GM19324 (cell line): ENCODE results near the gene SIT1.
A peak's percentile ranks its signal among the peaks of the same experiment; 100 is the strongest.

Experiments used
- ATAC-seq: cut with Tn5 transposase; IDR thresholded peaks from one replicate; pipeline ENCODE4 v1.9.1; 2021; ENCODE audit warnings: mild to moderate bottlenecking, moderate library complexity; ENCODE audit not compliant: unreplicated experiment, low FRiP score

Gene SIT1, protein sequence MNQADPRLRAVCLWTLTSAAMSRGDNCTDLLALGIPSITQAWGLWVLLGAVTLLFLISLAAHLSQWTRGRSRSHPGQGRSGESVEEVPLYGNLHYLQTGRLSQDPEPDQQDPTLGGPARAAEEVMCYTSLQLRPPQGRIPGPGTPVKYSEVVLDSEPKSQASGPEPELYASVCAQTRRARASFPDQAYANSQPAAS

GRCh38 chr9:35650341-35651158 lies at the start of gene SIT1:
Gene SIT1, minus strand, starts transcription at chr9:35650931. Its CDS starts 78 bp downstream, at chr9:35650853.
- ATAC-seq: no peak

DNA sequence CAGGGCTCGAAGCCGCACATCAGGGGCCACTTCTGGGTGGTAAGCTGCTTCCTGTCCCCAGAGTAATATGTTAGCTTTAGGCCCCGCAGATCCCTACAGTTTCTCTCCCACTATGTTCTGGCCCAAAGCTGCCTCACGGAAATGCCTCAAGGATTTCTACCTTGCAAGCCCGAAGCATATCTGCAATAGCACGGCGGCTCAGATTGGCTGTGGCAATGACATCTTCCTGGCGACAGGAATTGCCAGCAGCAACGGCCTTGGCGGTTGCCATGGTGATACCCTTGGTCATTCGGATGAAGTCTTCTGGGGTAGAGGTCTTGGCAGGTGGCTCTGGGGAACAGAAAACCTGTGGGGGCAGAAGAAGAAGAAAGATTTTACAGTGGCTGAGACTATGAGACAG lies 49.3 kb upstream of the SIT1 start:
- ATAC-seq: no peak

DNA sequence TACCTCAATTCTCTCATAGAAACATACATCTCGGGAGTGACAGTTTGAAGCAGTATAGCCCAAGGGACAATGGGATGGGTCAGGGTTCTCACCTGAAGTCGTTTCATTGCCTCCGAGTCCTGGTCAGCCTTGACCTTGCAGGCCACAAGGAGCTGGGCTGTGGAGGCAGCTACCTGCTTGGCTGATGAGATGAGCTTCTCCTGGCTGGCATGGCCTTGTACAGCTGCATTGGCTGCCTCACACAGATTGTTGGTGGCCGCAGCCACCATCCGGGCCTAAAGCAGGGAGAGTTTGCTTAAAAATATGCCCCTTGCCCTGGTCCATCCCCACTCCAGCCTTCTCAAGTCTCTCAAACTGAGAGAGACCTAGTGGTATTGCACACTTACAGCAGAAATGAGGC lies 47.5 kb upstream of the SIT1 start:
- ATAC-seq: no peak

GRCh38 chr9:35697486-35697885 lies 46.8 kb upstream of the SIT1 start:
- no peak for ATAC-seq

- peak; percentile 75 for ATAC-seq
Observed at GRCh38 chr9:35696520-35697215, 45.9 kb upstream of the SIT1 start.

DNA sequence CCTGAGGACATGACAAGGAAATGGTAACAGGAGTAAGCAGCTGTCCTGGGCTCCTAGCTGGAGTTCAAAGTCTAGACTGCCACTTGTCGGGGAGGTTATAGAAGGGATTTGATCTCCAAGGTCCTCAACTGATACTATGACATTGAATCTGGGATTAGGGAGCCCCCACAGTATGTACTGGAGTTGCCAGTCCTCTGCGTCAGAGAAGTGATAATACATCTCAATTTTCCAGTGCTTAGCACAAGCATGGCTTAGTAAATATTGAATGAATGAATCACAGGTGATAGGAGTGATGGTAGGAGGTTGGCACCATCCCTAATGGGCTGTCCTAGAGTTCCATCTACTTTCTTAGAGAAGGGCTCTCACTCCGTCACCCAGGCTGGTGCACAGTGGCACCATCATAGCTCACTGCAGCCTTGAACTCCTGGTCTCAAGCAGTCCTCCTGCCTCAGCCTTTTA lies 45.2 kb upstream of the SIT1 start:
- no peak for ATAC-seq

- ATAC-seq: no peak
Observed at GRCh38 chr9:35691757-35692301, 41.1 kb upstream of the SIT1 start.

DNA sequence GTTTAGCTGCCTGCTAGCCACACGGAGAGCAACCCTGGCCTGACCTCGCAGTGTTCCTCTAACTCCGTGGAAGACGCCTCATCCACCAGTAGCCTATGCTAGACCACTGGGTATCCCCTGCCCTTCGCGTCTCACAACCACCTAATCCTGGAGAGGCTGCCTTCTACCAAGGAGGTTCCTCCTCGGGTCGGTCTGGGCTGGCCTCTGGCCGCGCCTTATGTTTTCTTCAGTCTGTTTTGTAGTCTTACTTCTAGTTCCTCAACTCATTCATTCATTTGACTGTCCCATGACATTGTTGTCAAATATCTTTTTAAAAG lies 40.6 kb upstream of the SIT1 start:
- ATAC-seq: no peak

DNA sequence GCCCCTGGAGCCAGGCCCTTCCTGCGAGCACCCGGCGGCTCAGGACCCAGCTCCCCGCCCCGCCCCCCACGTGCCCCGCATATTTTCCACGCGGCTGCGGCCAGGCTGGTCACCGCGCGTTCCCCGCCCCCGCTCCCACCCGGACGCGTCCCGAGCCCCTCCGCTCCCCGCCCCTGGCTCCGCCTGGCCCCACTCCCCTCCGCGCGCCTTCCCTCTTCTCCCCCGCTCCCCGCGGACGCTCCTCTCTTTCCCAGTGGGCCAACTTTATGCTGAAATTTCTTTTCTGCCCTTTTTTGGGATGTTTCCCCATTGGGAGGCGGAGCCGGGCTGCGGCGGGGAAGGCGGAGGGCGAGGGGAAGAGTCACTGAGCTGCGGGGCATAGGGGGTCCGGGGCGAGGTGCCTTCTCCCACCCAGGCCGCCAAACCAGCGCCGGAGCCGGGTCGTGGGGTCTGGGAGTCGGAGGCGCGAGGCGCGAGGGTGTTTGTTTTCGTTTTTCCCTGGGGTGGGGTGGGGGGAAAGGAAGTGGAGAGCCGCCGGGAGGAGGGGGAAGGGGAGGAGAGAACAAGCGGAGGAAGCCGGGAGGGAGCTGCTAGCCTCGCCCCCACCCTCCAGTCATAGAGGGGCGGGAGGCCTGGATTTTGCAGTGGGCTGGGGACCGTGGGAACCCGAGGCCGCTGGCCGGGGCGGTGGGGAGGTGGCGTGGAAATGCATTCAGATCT lies 40.0 kb upstream of the SIT1 start:
- no peak for ATAC-seq

DNA sequence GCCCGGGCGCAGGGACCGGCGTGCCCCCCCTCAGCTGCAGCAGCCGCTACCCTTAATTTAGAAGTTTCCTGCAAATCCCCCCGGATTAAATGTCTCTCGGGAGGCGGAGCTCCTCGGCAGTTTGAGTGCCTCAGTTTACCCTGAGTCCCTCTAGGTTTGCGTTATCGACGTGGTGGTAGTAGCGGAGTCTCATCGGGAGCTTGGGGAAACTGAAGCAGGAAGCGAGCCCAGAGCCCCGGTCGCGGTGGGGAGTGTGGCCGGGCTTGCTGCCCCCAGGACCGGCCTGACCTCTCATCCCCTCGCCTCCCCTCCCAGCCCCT lies 39.5 kb upstream of the SIT1 start:
- no peak for ATAC-seq

GRCh38 chr9:35689542-35690293 lies 39.0 kb upstream of the SIT1 start, which contains the start of gene TPM2:
Gene TPM2, minus strand, starts transcription at chr9:35689925. Its CDS starts 108 bp downstream, at chr9:35689817.
- no peak for ATAC-seq

- no peak for ATAC-seq
Observed at GRCh38 chr9:35688558-35689541, 38.1 kb upstream of the SIT1 start.

- no peak for ATAC-seq
Observed at GRCh38 chr9:35687972-35688557, 37.3 kb upstream of the SIT1 start.

DNA sequence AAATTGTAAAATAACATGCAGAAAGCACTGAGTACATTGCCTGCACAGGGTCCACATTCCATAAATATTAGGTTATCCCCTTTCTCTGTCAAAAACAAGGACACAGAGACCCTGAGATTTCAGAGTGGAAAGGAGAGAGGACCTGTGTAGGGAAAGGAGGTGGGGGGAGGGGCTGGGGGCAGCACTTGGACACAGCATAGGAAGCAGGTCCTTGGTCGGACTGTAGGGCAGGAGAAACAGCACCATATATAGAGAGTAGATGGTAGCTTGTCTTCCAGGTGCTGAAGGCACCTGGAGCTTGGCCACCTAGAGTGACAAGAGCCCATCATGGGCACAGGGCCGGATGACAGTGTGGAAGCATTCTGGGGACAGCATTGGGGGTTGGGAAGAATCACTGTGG lies 36.6 kb upstream of the SIT1 start:
- ATAC-seq: no peak

- no peak for ATAC-seq
Observed at GRCh38 chr9:35686222-35687203, 35.8 kb upstream of the SIT1 start.

DNA sequence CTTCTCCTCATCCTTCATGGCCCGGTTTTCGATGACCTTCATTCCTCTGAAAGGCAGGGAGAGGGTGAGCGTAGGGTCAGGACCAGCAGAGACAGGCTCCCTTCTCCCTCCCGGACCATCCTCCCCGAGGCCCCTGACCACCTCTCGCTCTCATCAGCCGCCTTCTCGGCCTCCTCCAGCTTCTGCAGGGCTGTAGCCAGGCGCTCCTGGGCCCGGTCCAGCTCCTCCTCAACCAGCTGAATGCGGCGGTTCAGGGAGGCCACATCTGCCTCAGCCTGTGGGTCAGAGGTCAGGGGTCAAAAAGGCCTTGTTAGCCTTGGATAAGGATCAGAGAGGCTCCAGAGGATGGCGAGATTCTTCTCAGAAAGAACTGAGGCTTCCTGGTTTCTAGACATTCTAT lies 34.8 kb upstream of the SIT1 start:
- no peak for ATAC-seq

DNA sequence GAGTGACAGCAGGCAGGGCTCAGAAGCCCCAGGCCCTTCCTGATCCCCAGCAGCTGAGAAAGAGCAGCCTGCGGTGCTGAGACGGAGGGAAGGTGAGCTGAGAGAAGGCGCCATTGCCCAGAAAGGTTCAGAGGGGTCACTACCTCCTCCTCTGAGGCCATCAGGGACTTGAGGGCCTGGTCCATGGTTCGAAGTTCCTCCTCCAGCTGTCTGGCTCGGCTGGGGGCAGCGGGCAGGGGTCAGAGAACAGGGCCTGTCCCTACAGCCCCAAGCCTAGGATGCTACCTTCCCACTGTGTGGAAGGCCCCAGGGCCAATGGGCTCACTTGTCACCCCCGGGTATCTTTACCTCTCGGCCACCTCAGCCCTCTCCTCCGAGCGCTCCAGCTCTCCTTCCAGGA lies 34.2 kb upstream of the SIT1 start:
- no peak for ATAC-seq
